GM12872 (cell line): ENCODE results near the gene EML6.

Experiments used
- TF ChIP-seq, protein P1 (sequence below): IDR thresholded peaks from 3 replicates; pipeline ENCODE4 v1.5.1; 2011; ENCODE audit warnings: low read depth, mild to moderate bottlenecking, low read length, moderate library complexity; ENCODE audit not compliant: insufficient read depth

Gene EML6

DNA sequence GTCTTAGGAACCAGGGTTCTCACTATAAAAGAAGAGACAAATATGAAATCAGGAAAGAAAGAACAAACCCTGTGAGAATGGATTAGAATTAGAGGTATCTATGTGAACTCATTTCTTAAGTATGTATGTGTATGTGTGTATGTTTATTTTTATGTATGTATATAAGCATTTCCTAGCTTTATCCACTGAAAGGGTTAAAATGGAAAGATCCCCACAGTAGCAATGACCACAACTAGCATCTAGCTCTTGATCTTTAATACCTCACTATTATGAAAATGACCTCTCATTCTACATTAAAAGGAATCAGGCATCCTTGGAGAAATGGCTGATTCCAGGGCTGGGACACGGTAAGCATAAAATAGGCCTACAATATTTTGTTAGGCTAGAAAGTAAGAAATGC lies 295.2 kb downstream of the EML6 start:
- TF ChIP-seq, protein P1, sequence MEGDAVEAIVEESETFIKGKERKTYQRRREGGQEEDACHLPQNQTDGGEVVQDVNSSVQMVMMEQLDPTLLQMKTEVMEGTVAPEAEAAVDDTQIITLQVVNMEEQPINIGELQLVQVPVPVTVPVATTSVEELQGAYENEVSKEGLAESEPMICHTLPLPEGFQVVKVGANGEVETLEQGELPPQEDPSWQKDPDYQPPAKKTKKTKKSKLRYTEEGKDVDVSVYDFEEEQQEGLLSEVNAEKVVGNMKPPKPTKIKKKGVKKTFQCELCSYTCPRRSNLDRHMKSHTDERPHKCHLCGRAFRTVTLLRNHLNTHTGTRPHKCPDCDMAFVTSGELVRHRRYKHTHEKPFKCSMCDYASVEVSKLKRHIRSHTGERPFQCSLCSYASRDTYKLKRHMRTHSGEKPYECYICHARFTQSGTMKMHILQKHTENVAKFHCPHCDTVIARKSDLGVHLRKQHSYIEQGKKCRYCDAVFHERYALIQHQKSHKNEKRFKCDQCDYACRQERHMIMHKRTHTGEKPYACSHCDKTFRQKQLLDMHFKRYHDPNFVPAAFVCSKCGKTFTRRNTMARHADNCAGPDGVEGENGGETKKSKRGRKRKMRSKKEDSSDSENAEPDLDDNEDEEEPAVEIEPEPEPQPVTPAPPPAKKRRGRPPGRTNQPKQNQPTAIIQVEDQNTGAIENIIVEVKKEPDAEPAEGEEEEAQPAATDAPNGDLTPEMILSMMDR: no peak

DNA sequence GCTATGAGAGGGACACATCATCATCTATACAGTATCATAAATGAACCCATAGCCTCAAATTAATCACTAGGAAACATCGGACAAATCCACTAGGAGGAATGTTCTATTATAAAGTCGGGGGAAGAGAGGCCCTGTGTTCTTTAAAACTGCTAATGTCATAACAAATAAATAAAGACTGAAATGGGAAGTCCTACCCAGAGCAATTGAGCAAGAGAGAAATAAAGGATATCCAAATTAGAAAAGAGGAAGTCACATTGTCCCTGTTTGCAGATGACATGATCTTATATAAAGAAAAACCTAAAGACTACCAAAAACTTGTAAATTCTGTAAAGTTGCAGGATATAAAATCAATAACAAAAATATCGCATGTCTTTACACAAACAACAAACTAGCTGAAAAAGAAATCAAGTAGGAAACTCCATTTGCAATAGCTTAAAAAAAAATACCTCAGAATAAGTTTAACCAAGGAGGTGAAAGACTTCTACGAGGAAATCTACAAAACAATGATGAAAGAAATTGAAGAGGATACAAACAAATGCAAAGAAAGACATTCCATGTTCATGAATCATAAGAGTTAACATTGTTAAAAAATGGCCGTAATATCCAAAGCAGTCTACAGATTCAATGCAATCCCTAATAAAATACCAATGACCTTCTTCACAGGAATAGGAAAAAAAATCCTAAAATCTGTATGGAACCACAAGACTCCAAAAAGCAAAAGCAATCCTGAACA lies 296.2 kb downstream of the EML6 start:
- TF ChIP-seq, protein P1: no peak
